GM18861 (cell line): ENCODE measurements around the gene GOSR2.
"Not testable (repeated sequence)": the region's sequence is repeated elsewhere in the genome, so short reads cannot be mapped to it uniquely, and the experiment has no call there.

Source experiments
- ATAC-seq: cut with Tn5 transposase; IDR thresholded peaks from one replicate; pipeline ENCODE4 v1.9.1; 2021; ENCODE audit not compliant: unreplicated experiment

GOSR2 gene

GRCh38 chr17:46928467-46929261, 5.7 kb downstream of the GOSR2 start:
- no peak for ATAC-seq

- no peak for ATAC-seq
These were observed 6.5 kb downstream of the GOSR2 start for GRCh38 chr17:46929413-46929812.

- ATAC-seq = no peak
These were observed 7.1 kb downstream of the GOSR2 start for GRCh38 chr17:46930051-46930450.

GRCh38 chr17:46931596-46931995, 8.6 kb downstream of the GOSR2 start:
- no peak for ATAC-seq

- ATAC-seq = no peak
These were observed 12.8 kb downstream of the GOSR2 start for GRCh38 chr17:46935658-46936266.

GRCh38 chr17:46940692-46941404, 17.9 kb downstream of the GOSR2 start:
- ATAC-seq = no peak

- no peak for ATAC-seq
These were observed 19.7 kb downstream of the GOSR2 start for GRCh38 chr17:46942441-46943217.

- ATAC-seq = no peak
These were observed 20.2 kb downstream of the GOSR2 start for GRCh38 chr17:46943218-46943500.

GRCh38 chr17:46943501-46944393, 20.8 kb downstream of the GOSR2 start:
- ATAC-seq = no peak

GRCh38 chr17:46944931-46945330, 22.0 kb downstream of the GOSR2 start:
- ATAC-seq = no peak

GRCh38 chr17:46947216-46947615, 24.3 kb downstream of the GOSR2 start:
- ATAC-seq = no peak

GRCh38 chr17:46948544-46948943, 25.6 kb downstream of the GOSR2 start:
- ATAC-seq = no peak

- ATAC-seq = no peak
These were observed 26.6 kb downstream of the GOSR2 start for GRCh38 chr17:46949291-46950174.

- ATAC-seq = no peak
These were observed 27.5 kb downstream of the GOSR2 start for GRCh38 chr17:46950342-46950996.

- ATAC-seq = no peak
These were observed 28.1 kb downstream of the GOSR2 start for GRCh38 chr17:46950997-46951621.

- no peak for ATAC-seq
These were observed 28.7 kb downstream of the GOSR2 start for GRCh38 chr17:46951706-46952105.

- no peak for ATAC-seq
These were observed 29.2 kb downstream of the GOSR2 start for GRCh38 chr17:46952115-46952514.

GRCh38 chr17:46953191-46953590, 30.2 kb downstream of the GOSR2 start:
- ATAC-seq = not testable (repeated sequence)
